Epithelial cell of proximal tubule (primary cell): ENCODE data around the gene TBC1D1. TPM values are rescaled to one million over a fixed set of nuclear protein-coding genes. Genes with fewer than 3 reads are reported as not detected.

Experiments used
- DNase-seq: peaks from one replicate; pipeline ENCODE4 v3.0.0-alpha.2; 2011; ENCODE audit warnings: low read depth
- H3K4me3 ChIP-seq: 2 replicates; pipeline ENCODE4 v1.5.1; 2011; ENCODE audit warnings: low read depth, mild to moderate bottlenecking, low read length
- CTCF ChIP-seq: conservative IDR thresholded peaks from 2 replicates; pipeline ENCODE4 v1.5.1; 2012; ENCODE audit warnings: low read depth, mild to moderate bottlenecking, low read length
- total RNA-seq: library from RNA; depleted of rRNA; stranded (reverse); fragments of >200 nt; gene quantifications from 2 replicates; pipeline ENCODE4 v1.2.3, GENCODE V29; 2015

Gene TBC1D1
- total RNA-seq, 1 donor from 2014 or later: 157 TPM

- H3K4me3 ChIP-seq: no peak overlapping the region
- no peak for DNase-seq
- TF ChIP-seq CTCF: no peak
Observed at GRCh38 chr4:37990731-37991245, 99.9 kb downstream of the TBC1D1 start.

- no peak for DNase-seq
- no peak for TF ChIP-seq CTCF
- H3K4me3 ChIP-seq: no peak overlapping the region
Observed at GRCh38 chr4:37991623-37992410, 100.9 kb downstream of the TBC1D1 start.

GRCh38 chr4:37993806-37994205, 102.9 kb downstream of the TBC1D1 start:
- TF ChIP-seq CTCF: no peak
- no peak overlapping the region for H3K4me3 ChIP-seq
- DNase-seq: no peak

GRCh38 chr4:37994569-37994968, 103.7 kb downstream of the TBC1D1 start:
- no peak for DNase-seq
- H3K4me3 ChIP-seq: no peak overlapping the region
- TF ChIP-seq CTCF: no peak

GRCh38 chr4:37995299-37995821, 104.5 kb downstream of the TBC1D1 start:
- no peak overlapping the region for H3K4me3 ChIP-seq
- DNase-seq: no peak
- no peak for TF ChIP-seq CTCF

GRCh38 chr4:37995981-37996775, 105.3 kb downstream of the TBC1D1 start:
- no peak overlapping the region for H3K4me3 ChIP-seq
- no peak for TF ChIP-seq CTCF
- DNase-seq: no peak
